Measurements from ENCODE around the gene GAPDH.
"Not testable (repeated sequence)": the region's sequence is repeated elsewhere in the genome, so short reads cannot be mapped to it uniquely, and the experiment has no call there.

The GAPDH gene

DNA sequence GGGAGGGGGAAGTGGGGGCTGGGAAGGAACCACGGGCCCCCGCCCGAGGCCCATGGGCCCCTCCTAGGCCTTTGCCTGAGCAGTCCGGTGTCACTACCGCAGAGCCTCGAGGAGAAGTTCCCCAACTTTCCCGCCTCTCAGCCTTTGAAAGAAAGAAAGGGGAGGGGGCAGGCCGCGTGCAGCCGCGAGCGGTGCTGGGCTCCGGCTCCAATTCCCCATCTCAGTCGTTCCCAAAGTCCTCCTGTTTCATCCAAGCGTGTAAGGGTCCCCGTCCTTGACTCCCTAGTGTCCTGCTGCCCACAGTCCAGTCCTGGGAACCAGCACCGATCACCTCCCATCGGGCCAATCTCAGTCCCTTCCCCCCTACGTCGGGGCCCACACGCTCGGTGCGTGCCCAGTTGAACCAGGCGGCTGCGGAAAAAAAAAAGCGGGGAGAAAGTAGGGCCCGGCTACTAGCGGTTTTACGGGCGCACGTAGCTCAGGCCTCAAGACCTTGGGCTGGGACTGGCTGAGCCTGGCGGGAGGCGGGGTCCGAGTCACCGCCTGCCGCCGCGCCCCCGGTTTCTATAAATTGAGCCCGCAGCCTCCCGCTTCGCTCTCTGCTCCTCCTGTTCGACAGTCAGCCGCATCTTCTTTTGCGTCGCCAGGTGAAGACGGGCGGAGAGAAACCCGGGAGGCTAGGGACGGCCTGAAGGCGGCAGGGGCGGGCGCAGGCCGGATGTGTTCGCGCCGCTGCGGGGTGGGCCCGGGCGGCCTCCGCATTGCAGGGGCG, at the start of gene GAPDH:
TSS of gene GAPDH (plus strand) at position 595 of the 772 bp plus-strand sequence. CDS start 316 bp downstream, outside the sequence.
- Histone ChIP-seq H3K4me2 (peak within 1 kb of the TSS; percentile 95 to 100 (median 99)), H3K9ac (peak within 1 kb of the TSS; percentile 92 to 100 (median 99)), H3K36me3 (peaks cover 61 to 77% (median 69%) of the 10 kb centered on the region in 11 experiments), H3K27me3 (no peaks in the 10 kb centered on the region), H3K4me1 (peaks cover 47 to 64% (median 59%) of the 10 kb centered on the region in 10 experiments), H3K9me3 (replicated peaks in 1 of 11) (no peaks in the 10 kb centered on the region), H3K27ac (peak within 1 kb of the TSS; percentile 75 to 100 (median 99)), H3K4me3 (peak within 1 kb of the TSS; percentile 93 to 100 (median 96)), H4K20me1 (peaks cover 46 to 64% (median 47%) of the 10 kb centered on the region in 11 experiments)
- no peak for TF ChIP-seq Cebpa-rat (IDR thresholded peaks at IDR 0.05)

DNA sequence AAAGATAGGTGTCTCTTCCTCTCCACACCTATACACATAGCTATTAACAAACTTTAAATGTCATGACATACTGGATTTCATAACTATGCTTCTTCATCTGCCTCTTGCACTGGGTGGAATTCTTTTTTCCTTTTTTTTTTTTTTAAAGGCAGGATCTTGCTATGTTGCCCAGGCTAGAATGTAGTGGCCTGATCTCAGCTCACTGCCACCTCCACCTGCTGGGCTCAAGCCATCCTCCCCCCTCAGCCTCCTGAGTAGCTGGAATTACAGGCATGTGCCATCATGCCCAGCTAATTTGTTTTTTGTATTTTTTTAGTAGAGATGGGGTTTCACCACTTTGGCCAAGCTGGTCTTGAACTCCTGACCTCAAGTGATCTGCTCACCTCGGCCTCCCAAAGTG, 46.1 kb upstream of the GAPDH start:
- no peak overlapping the region for H3K27ac ChIP-seq
- no peak overlapping the region for H3K4me3 ChIP-seq
- no peak for TF ChIP-seq Cebpa-rat (IDR thresholded peaks at IDR 0.05)
- no peak overlapping the region for H3K9ac ChIP-seq
- H4K20me1 ChIP-seq, result no peaks in the 10 kb centered on the region
- H3K4me1 ChIP-seq, result peaks cover 8 to 13% (median 11%) of the 10 kb centered on the region in 10 experiments; a peak in 19 of 20 replicates
- H3K9me3 ChIP-seq (replicated peaks in 1 of 11), result no peaks in the 10 kb centered on the region
- H3K27me3 ChIP-seq, result no peaks in the 10 kb centered on the region
- peaks cover 0 to 22% (median 17%) of the 10 kb centered on the region in 11 experiments; a peak in 18 of 22 replicates for H3K36me3 ChIP-seq
- H3K4me2 ChIP-seq, result no peak overlapping the region

DNA sequence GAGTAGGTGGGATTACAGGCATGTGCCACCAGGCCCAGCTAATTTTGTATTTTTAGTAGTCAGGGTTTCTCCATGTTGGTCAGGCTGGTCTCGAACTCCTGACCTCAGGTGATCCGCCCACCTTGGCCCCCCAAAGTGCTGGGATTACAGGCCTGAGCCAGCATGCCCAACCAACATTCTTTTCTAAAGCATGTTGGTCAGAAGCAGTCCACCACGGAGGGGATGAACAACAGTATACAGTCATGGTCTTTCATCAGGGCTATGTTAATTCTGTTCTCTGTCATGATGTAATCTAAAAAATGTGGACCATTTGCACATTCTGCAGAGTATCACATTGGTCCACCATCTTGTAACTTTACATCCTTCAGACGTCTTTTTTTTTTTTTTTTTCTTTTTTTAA, 44.9 kb upstream of the GAPDH start:
- Histone ChIP-seq H3K27me3 (no peaks in the 10 kb centered on the region), H4K20me1 (no peaks in the 10 kb centered on the region), H3K36me3 (peaks cover 0 to 22% (median 17%) of the 10 kb centered on the region in 11 experiments; a peak in 18 of 22 replicates), H3K9me3 (replicated peaks in 1 of 11) (no peaks in the 10 kb centered on the region), H3K4me2 (no peak overlapping the region), H3K4me1 (peaks cover 8 to 14% (median 12%) of the 10 kb centered on the region in 10 experiments; a peak in 19 of 20 replicates), H3K4me3 (no peak overlapping the region), H3K27ac (no peak overlapping the region), H3K9ac (no peak overlapping the region)
- no peak for TF ChIP-seq Cebpa-rat (IDR thresholded peaks at IDR 0.05)

DNA sequence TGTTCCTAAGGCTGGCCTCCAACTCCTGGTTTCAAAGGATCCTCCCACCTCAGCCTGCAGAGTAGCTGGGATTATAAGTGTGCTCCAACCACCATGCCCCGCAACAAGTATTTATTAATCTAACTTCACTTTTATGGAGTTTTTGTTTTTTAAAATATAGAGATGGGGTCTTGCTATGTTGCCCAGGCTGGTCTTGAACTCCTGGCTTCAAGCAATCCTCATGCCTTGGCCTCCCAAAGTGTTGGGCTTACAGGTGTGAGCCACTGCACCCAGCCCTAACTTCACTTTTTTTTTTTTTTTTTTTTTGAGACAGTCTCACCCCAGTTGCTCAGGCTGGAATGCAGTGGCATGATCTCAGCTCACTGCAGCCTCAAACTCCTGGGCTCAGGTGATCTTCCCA, 43.6 kb upstream of the GAPDH start:
- not testable (repeated sequence) for H4K20me1 ChIP-seq; H3K9ac ChIP-seq; H3K27ac ChIP-seq; H3K4me2 ChIP-seq; H3K9me3 ChIP-seq (replicated peaks in 1 of 11); H3K4me3 ChIP-seq; H3K27me3 ChIP-seq
- H3K36me3 ChIP-seq, result peaks cover 0 to 29% (median 20%) of the 10 kb centered on the region in 11 experiments; a peak in 19 of 22 replicates
- peaks cover 19 to 27% (median 24%) of the 10 kb centered on the region in 10 experiments for H3K4me1 ChIP-seq

DNA sequence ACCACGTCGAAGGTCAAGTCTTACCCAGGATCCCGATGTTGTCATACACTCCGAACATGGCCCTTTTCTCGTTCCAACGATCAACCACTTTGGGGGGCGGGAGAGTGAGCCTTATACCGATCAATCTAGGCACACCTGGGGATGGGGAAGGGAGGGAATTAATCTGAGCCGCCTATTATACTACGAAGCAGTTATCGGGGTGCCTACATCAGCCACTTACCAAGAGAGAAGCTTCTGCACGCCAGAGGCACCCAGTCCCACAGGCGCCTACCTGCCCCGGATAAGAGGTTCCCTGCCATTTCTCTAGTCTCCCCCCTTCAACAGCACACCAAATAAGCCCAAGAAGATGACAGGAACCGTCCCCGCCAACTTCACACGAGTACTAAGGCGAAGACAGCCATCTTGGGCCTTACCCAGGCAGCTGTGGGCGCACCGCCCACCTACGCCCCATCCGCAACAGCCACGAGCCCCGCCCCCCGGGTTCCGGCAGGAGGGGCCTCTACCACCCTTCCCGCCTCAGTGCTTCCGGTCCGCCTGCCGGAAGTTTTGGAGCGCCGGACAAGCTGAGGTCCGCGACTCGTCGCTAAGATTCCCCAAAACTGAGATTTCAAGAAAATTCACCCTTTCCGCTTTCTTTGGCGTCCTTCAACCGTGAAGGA, 41.4 kb upstream of the GAPDH start, which contains the start of gene MRPL51:
TSS of gene MRPL51 (minus strand) at position 425 of the 659 bp plus-strand sequence. CDS start at position 299, 126 bp downstream.
- H3K36me3 ChIP-seq, result peaks cover 14 to 52% (median 41%) of the 10 kb centered on the region in 11 experiments; a peak in 21 of 22 replicates
- peak within 1 kb of the TSS; percentile 86 to 98 (median 94) for H3K4me2 ChIP-seq
- TF ChIP-seq Cebpa-rat (IDR thresholded peaks at IDR 0.05), result no peak
- peak within 1 kb of the TSS; percentile 85 to 98 (median 91) for H3K9ac ChIP-seq
- H3K27me3 ChIP-seq, result no peaks in the 10 kb centered on the region
- peaks cover 0 to 15% (median 0%) of the 10 kb centered on the region in 11 experiments; a peak in 1 of 22 replicates for H4K20me1 ChIP-seq
- H3K4me1 ChIP-seq, result peaks cover 37 to 45% (median 42%) of the 10 kb centered on the region in 10 experiments
- peak within 1 kb of the TSS; percentile 77 to 99 (median 95) for H3K27ac ChIP-seq
- H3K4me3 ChIP-seq, result peak within 1 kb of the TSS; percentile 66 to 88 (median 74)
- H3K9me3 ChIP-seq (replicated peaks in 1 of 11), result no peaks in the 10 kb centered on the region

DNA sequence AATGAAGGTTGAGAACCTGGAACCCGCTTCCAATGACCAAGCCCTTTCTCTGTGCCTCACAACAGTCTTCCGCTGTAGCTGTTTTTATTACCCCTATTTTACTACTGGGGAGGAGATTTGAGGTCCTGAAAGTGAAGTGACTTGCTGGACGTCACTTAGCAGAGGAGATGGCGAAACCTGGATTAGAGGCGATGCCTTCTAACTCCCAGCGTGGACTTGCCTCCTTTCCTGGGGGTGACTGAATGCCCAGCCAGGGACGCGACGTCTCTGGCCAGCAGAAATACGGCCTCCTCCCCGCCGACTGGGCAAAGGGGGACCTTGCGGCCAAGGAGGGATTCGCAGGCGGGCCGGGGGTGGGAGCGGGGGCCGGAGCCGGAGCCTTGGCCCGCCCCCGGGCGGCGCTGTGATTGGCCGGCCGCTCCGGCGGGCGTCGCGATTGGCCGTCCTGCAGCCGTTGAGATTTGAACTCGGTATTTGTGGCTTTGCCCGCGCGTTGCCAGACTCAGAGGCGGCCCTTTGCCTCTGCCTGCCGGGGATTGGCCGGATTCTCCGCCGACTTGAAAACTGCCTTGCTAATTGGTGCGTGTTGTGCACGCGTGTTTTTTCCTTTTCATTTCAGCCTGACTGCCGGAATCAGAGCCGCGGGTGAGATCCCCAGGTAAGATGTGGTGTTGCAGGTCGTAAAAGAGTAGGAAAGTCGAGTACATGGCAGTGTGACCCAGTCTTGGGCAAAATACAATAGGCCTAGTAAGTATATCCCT, 40.6 kb upstream of the GAPDH start, which contains the start of gene NCAPD2:
TSS of gene NCAPD2 (plus strand) at position 606 of the 761 bp plus-strand sequence. CDS start 997 bp downstream, outside the sequence.
- peaks cover 21 to 59% (median 48%) of the 10 kb centered on the region in 11 experiments for H3K36me3 ChIP-seq
- H3K27me3 ChIP-seq, result no peaks in the 10 kb centered on the region
- peak within 1 kb of the TSS; percentile 77 to 99 (median 95) for H3K27ac ChIP-seq
- peak within 1 kb of the TSS; percentile 85 to 98 (median 91) for H3K9ac ChIP-seq
- peaks cover 0 to 15% (median 0%) of the 10 kb centered on the region in 11 experiments; a peak in 2 of 22 replicates for H4K20me1 ChIP-seq
- 0 out of 22 replicates have a peak, but pooled peaks of 1 of the 11 experiments have one; percentile 43 for TF ChIP-seq Cebpa-rat (IDR thresholded peaks at IDR 0.05)
- no peaks in the 10 kb centered on the region for H3K9me3 ChIP-seq (replicated peaks in 1 of 11)
- peak within 1 kb of the TSS; percentile 86 to 98 (median 94) for H3K4me2 ChIP-seq
- H3K4me1 ChIP-seq, result peaks cover 37 to 45% (median 42%) of the 10 kb centered on the region in 10 experiments
- peak within 1 kb of the TSS; percentile 66 to 88 (median 74) for H3K4me3 ChIP-seq

DNA sequence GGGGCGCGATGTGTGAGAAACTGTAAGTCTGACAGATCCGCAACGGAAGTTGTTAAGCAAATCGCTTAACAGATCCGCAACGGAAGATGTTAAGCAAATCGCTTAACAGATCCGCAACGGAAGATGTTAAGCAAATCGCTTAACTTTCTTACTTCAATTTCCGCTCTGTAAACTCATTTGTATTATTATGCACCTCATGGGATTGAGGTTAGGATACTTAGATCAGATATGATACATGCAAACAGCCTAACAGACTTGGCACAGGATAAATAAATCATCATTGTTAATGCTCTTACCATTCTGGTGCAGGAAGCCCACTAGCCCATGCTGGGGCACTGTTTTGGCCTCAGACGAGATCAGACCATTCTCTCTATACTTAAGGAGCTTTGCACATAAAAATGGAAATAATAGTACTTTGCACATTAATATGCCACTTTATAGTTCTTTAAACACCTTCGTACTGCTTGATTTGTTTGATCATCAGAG, 40.0 kb upstream of the GAPDH start:
- Histone ChIP-seq H3K27me3 (no peaks in the 10 kb centered on the region), H3K4me1 (peaks cover 37 to 45% (median 42%) of the 10 kb centered on the region in 10 experiments), H3K4me3 (peak overlapping the region; percentile 66 to 88 (median 74)), H4K20me1 (peaks cover 0 to 15% (median 0%) of the 10 kb centered on the region in 11 experiments; a peak in 2 of 22 replicates), H3K4me2 (peak overlapping the region; percentile 86 to 98 (median 94)), H3K27ac (peak overlapping the region in 9 of 11 experiments; percentile 91 to 99 (median 95); a peak in 18 of 22 replicates), H3K9ac (peak overlapping the region; percentile 51 to 98 (median 91); a peak in 21 of 22 replicates), H3K9me3 (replicated peaks in 1 of 11) (no peaks in the 10 kb centered on the region), H3K36me3 (peaks cover 28 to 66% (median 54%) of the 10 kb centered on the region in 11 experiments)
- no peak; a peak in 1 of 22 replicates for TF ChIP-seq Cebpa-rat (IDR thresholded peaks at IDR 0.05)

DNA sequence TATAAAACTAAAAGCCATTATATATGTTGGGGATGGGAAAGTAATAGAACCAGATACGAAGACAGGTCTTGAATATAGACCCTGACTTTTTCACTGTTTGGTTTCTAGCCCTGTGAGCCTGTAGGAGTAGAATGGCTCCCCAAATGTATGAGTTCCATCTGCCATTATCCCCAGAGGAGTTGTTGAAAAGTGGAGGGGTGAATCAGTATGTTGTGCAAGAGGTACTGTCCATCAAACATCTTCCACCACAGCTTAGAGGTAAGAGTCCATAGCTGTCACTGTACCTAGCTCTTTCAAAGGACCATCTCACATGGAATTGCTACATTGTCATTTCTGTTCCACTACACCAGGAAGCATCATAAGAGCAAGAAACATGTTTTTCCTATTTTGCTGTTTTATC, 39.3 kb upstream of the GAPDH start:
- Histone ChIP-seq H3K9ac (peak overlapping the region in 10 of 11 experiments; percentile 52 to 98 (median 91); a peak in 19 of 22 replicates), H3K4me1 (peaks cover 37 to 45% (median 42%) of the 10 kb centered on the region in 10 experiments), H4K20me1 (peaks cover 0 to 21% (median 0%) of the 10 kb centered on the region in 11 experiments; a peak in 2 of 22 replicates), H3K36me3 (peaks cover 34 to 72% (median 61%) of the 10 kb centered on the region in 11 experiments), H3K27me3 (no peaks in the 10 kb centered on the region), H3K4me2 (peak overlapping the region; percentile 86 to 98 (median 94)), H3K27ac (peak overlapping the region in 9 of 11 experiments; percentile 91 to 99 (median 95); a peak in 17 of 22 replicates), H3K4me3 (peak overlapping the region; percentile 66 to 88 (median 74)), H3K9me3 (replicated peaks in 1 of 11) (no peaks in the 10 kb centered on the region)
- peak in 1 of 11 experiments; percentile 33; a peak in 1 of 22 replicates for TF ChIP-seq Cebpa-rat (IDR thresholded peaks at IDR 0.05)

DNA sequence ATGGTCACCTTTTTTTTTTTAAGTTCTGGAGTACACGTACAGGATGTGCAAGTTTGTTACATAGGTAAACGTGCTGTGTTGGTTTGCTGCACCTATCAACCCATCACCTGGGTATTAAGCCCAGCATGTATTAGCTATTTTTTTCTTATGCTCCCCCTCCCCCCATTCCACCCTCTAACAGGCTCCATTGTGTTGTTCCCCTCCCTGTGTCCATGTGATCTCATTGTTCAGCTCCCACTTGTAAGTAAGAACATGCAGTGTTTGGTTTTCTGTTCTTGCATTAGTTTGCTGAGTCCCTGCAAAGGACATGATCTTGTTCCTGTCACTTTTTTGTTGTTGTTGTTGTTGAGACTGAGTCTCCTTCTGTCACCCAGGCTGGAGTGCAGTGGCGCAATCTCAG, 37.0 kb upstream of the GAPDH start:
- H3K36me3 ChIP-seq, result peaks cover 42 to 75% (median 68%) of the 10 kb centered on the region in 11 experiments
- H3K4me2 ChIP-seq, result peak overlapping the region in 8 of 11 experiments; percentile 87 to 98 (median 94); a peak in 12 of 22 replicates
- not testable (repeated sequence) for H3K9me3 ChIP-seq (replicated peaks in 1 of 11); H3K27ac ChIP-seq; H3K27me3 ChIP-seq; H3K9ac ChIP-seq; H3K4me3 ChIP-seq
- peaks cover 32 to 39% (median 36%) of the 10 kb centered on the region in 10 experiments for H3K4me1 ChIP-seq
- peaks cover 0 to 27% (median 0%) of the 10 kb centered on the region in 11 experiments; a peak in 5 of 22 replicates for H4K20me1 ChIP-seq

Measured in BLaER1 treated with 17β-estradiol and CSF1 and Interleukin-3, amounts not matched to agents 10 nM and 100 nM (cell line).